ENCODE data around the gene DNMBP.
"Not testable (repeated sequence)": the region's sequence is repeated elsewhere in the genome, so short reads cannot be mapped to it uniquely, and the experiment has no call there.

DNMBP gene

DNA sequence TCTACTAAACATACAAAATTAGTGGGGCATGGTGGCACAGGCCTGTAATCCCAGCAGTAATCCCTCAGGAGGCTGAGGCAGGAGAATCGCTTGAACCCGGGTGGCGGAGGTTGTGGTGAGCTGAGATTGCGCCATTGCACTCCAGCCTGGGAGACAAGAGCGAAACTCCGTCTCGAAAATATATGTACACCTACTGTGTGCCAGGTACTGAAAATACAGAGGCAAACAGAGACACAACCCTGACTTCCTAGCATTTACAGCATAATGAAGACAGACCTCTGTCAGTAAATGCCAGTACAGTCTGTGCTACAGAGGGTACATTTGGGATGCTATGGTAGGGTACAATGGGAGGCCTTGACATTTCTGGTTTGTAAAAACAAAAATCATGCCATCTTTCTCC lies 160.7 kb downstream of the DNMBP start:
- TF ChIP-seq, protein P1, sequence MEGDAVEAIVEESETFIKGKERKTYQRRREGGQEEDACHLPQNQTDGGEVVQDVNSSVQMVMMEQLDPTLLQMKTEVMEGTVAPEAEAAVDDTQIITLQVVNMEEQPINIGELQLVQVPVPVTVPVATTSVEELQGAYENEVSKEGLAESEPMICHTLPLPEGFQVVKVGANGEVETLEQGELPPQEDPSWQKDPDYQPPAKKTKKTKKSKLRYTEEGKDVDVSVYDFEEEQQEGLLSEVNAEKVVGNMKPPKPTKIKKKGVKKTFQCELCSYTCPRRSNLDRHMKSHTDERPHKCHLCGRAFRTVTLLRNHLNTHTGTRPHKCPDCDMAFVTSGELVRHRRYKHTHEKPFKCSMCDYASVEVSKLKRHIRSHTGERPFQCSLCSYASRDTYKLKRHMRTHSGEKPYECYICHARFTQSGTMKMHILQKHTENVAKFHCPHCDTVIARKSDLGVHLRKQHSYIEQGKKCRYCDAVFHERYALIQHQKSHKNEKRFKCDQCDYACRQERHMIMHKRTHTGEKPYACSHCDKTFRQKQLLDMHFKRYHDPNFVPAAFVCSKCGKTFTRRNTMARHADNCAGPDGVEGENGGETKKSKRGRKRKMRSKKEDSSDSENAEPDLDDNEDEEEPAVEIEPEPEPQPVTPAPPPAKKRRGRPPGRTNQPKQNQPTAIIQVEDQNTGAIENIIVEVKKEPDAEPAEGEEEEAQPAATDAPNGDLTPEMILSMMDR (conservative IDR thresholded peaks at IDR 0.05) = no peak
- no peak overlapping the region for H3K27ac ChIP-seq

DNA sequence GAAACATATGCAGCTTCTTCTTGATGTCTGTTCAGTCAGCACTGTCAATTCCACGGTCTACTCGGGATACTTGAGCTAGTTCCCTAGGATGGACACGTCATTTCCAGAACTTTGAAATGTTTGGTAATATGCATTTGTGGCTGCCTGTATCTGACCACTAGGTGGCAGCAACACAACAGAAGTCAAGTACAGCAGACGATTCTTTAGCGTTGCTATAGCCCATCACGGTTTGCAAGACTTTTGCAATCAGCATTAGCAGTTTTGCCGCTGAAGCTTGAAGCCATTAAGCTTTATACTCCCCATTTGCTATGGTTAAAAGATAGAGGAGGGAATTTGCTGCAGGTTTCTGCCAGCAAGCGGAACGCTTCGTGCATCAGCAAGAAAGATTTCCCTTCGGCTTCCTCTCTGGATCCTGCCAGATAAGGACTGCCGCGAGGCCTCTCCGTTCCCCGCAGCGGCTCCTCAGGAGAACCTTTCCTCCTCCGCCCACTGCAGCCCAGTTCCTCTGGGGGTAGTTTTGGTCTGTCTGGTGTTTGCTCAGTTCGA lies 163.8 kb downstream of the DNMBP start:
- TF ChIP-seq, protein P1 (conservative IDR thresholded peaks at IDR 0.05) = peak; percentile 78
- TF ChIP-seq ZFX (IDR thresholded peaks at IDR 0.05) = no peak
- no peak overlapping the region for H3K27ac ChIP-seq

DNA sequence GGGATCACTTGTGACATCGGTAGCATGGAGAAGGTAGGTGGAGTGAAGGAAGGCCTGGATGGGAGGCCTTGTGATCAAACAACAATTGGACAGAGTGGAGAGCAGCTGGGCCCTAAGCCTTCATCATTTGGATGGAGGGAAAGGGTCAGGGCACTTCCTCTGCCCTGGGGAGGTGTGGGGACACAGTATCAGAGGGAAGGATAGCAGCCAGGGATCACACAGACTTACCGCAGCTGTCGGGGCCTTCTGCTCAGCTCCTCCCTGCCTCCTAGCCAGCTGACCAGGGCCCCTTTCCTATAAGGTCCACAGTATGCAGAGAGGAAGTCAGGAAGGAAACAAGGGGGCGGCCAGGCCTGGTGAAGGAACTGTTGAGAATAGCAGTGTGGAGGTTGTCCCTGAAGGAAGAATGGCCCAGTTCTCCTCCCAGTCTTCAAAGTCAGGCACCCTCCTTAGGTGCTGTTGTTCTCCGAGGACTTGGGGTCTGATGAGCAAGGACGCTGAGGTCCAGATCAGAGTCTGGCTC lies 165.3 kb downstream of the DNMBP start:
- no peak for TF ChIP-seq ZFX (IDR thresholded peaks at IDR 0.05)
- TF ChIP-seq, protein P1 (conservative IDR thresholded peaks at IDR 0.05) = no peak
- H3K27ac ChIP-seq = no peak overlapping the region

DNA sequence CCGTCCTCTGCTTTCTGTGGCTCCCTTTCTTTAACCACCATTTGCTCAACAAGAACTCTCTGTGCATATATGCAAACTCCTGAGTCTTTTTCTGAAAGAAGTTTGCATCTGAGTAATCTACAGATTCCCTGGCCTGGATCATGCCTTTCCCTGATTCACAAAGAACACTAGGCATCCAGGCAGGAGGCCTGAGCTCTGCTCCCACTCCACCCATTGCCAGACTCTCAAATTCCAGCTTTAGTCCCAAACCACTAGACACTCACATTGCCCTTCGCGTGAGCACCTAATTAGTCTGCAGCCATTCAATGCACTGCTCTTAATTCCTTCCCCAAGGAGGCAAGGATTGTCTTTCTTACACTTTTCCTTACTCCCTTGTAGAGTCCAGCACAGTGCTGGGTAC lies 166.4 kb downstream of the DNMBP start:
- TF ChIP-seq, protein P1 (conservative IDR thresholded peaks at IDR 0.05) = no peak
- no peak for TF ChIP-seq ZFX (IDR thresholded peaks at IDR 0.05)
- no peak overlapping the region for H3K27ac ChIP-seq

DNA sequence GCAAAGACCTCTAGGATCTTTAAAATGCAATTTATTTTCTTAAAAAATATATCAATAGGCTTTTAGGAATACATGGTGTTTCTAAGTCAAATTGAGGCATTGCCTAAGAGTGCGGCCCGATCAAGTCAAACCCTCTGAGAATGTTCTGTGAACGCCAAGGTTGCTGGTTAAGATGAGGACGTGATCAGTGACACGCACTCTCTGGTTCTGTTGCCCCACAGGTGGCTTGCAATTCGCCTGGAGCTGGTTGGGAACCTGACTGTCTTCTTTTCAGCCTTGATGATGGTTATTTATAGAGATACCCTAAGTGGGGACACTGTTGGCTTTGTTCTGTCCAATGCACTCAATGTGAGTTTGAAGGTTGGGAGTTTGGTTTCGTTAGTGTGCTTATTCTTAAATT lies 168.0 kb downstream of the DNMBP start:
- TF ChIP-seq, protein P1 (conservative IDR thresholded peaks at IDR 0.05) = no peak
- no peak for TF ChIP-seq ZFX (IDR thresholded peaks at IDR 0.05)
- H3K27ac ChIP-seq = no peak overlapping the region

DNA sequence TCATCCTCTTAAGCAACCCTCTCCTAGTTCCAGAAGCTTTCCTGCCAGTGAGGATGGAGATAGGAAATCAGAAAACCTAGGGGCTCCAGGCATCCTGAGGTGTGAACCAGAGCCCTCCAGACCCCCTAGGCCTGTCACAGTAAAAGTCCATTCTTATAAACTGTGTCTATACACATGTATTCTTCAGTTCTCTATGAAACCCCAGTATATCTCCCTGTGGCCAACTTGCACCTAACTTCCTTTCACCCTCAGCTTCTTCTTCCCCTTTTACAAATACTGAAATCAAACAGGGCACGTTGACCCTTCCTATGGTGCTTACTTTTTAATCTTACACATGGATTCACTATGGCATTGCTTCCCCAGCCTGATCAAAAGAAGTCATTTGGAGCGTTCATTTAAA lies 168.9 kb downstream of the DNMBP start:
- H3K27ac ChIP-seq = not testable (repeated sequence)

DNA sequence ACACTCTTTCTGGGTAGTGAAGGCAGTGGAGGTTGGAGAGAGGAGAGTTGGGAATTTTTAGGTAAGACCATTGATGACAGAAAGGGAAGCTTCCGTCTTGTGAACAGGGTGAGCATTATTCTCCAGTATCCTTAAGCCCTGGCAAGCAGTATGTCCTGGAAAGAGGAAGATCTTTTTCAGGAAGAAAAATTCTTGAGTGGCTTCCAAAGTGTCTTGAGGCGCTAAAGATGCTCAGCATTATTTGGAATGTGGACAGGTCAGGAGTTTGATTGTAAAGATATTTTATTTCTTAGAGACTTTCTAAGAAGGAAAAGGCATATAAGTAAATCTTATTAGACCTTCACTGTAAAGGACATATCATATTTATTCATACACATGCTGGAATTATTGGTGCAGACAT lies 173.0 kb downstream of the DNMBP start:
- H3K27ac ChIP-seq = no peak overlapping the region
- no peak for TF ChIP-seq ZFX (IDR thresholded peaks at IDR 0.05)
- TF ChIP-seq, protein P1 (conservative IDR thresholded peaks at IDR 0.05) = no peak

DNA sequence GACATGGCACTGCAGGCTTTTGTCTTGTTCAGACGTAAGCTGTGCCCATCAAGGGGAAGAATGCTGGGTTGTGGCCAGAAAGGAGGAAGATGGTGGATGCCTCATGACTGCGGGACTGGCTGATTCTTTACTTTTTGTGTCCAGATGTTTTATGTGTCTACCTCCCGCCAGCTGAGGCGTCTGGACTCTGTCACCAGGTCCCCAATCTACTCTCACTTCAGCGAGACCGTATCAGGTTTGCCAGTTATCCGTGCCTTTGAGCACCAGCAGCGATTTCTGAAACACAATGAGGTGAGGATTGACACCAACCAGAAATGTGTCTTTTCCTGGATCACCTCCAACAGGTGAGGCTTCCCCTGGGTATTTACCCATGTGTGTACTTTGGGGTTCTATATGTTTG lies 173.8 kb downstream of the DNMBP start:
- TF ChIP-seq ZFX (IDR thresholded peaks at IDR 0.05) = no peak
- TF ChIP-seq, protein P1 (conservative IDR thresholded peaks at IDR 0.05) = no peak
- H3K27ac ChIP-seq = no peak overlapping the region
